Progenitor cell of endocrine pancreas (in vitro differentiated cells): ENCODE measurements around the gene OCRL. TPM values are rescaled to one million over a fixed set of nuclear protein-coding genes. Genes with fewer than 3 reads are reported as not detected.

Experiments used
- DNase-seq: peaks from one replicate; pipeline ENCODE4 v3.0.0; 2021; ENCODE audit warnings: low spot score; ENCODE audit not compliant: unreplicated experiment
- H3K27ac Mint-ChIP-seq: 2 replicates; pipeline ENCODE4 v1.8.0; 2021; ENCODE audit warnings: mild to moderate bottlenecking, moderate library complexity, mixed read lengths
- H3K27me3 Mint-ChIP-seq: 2 replicates; pipeline ENCODE4 v1.8.0; 2021; ENCODE audit warnings: mixed read lengths
- H3K36me3 Mint-ChIP-seq: 2 replicates; pipeline ENCODE4 v1.8.0; 2022; ENCODE audit warnings: mixed read lengths; ENCODE audit not compliant: insufficient read depth
- H3K4me1 Mint-ChIP-seq: 2 replicates; pipeline ENCODE4 v1.8.0; 2021; ENCODE audit warnings: low read depth, mixed read lengths
- H3K4me3 Mint-ChIP-seq: 2 replicates; pipeline ENCODE4 v1.8.0; 2021; ENCODE audit warnings: low read depth, mild to moderate bottlenecking, moderate library complexity, mixed read lengths
- H3K9me3 Mint-ChIP-seq: 2 replicates; pipeline ENCODE4 v1.8.0; 2021; ENCODE audit warnings: low read depth, mixed read lengths
- CTCF ChIP-seq: fragments of 200-600 bp; sonication (generic); IDR thresholded peaks from one replicate; pipeline ENCODE4 v1.5.0; 2021; ENCODE audit warnings: antibody characterized with exemption, mild to moderate bottlenecking; ENCODE audit not compliant: unreplicated experiment
- total RNA-seq: library from RNA; stranded (reverse); gene quantifications from 2 replicates; pipeline ENCODE4 v1.2.1, GENCODE V29; 2021

OCRL gene
- total RNA-seq, 1 donor from 2014 or later, result 57.2 TPM

- Mint-ChIP-seq H3K27me3 (peaks cover 5% of the 10 kb centered on the region), H3K27ac (no peak overlapping the region), H3K36me3 (no peaks in the 10 kb centered on the region), H3K9me3 (no peaks in the 10 kb centered on the region), H3K4me3 (no peak overlapping the region), H3K4me1 (no peaks in the 10 kb centered on the region)
- TF ChIP-seq CTCF, result no peak
- no peak for DNase-seq
Measured at GRCh38 chrX:129613596-129613995, 73.5 kb downstream of the OCRL start.

- no peak for TF ChIP-seq CTCF
Measured at GRCh38 chrX:129614481-129615255, 74.6 kb downstream of the OCRL start.

GRCh38 chrX:129617420-129617819, 77.4 kb downstream of the OCRL start:
- Mint-ChIP-seq H3K4me1 (no peaks in the 10 kb centered on the region), H3K27ac (no peak overlapping the region), H3K4me3 (no peak overlapping the region), H3K36me3 (no peaks in the 10 kb centered on the region), H3K9me3 (no peaks in the 10 kb centered on the region), H3K27me3 (no peaks in the 10 kb centered on the region)
- DNase-seq, result no peak
- TF ChIP-seq CTCF, result no peak

More at GRCh38 chrX:129614481-129615255, 74.6 kb downstream of the OCRL start:
- H3K27me3 Mint-ChIP-seq, result no peaks in the 10 kb centered on the region
- no peak for DNase-seq
- no peak overlapping the region for H3K4me3 Mint-ChIP-seq
- no peak overlapping the region for H3K27ac Mint-ChIP-seq
- no peaks in the 10 kb centered on the region for H3K4me1 Mint-ChIP-seq
- no peaks in the 10 kb centered on the region for H3K36me3 Mint-ChIP-seq
- H3K9me3 Mint-ChIP-seq, result no peaks in the 10 kb centered on the region

- TF ChIP-seq CTCF, result no peak
- peaks cover 2% of the 10 kb centered on the region for H3K27me3 Mint-ChIP-seq
- peaks cover 5% of the 10 kb centered on the region for H3K9me3 Mint-ChIP-seq
- H3K4me3 Mint-ChIP-seq, result no peak overlapping the region
- DNase-seq, result no peak
- no peaks in the 10 kb centered on the region for H3K4me1 Mint-ChIP-seq
- H3K36me3 Mint-ChIP-seq, result no peaks in the 10 kb centered on the region
- no peak overlapping the region for H3K27ac Mint-ChIP-seq
Measured at GRCh38 chrX:129618997-129619396, 78.9 kb downstream of the OCRL start.

- DNase-seq, result no peak
- Mint-ChIP-seq H3K27me3 (peaks cover 2% of the 10 kb centered on the region), H3K27ac (no peak overlapping the region), H3K4me3 (no peak overlapping the region), H3K9me3 (peaks cover 11% of the 10 kb centered on the region), H3K4me1 (no peaks in the 10 kb centered on the region), H3K36me3 (no peaks in the 10 kb centered on the region)
- TF ChIP-seq CTCF, result no peak
Measured at GRCh38 chrX:129622757-129623301, 82.8 kb downstream of the OCRL start.
